GM18498 (cell line): ENCODE results near the gene ANAPC16.
"Not testable (repeated sequence)": the region's sequence is repeated elsewhere in the genome, so short reads cannot be mapped to it uniquely, and the experiment has no call there.

ENCODE experiments used
- ATAC-seq: cut with Tn5 transposase; IDR thresholded peaks from one replicate; pipeline ENCODE4 v1.9.1; 2021; ENCODE audit warnings: mild to moderate bottlenecking, moderate library complexity; ENCODE audit not compliant: unreplicated experiment

The ANAPC16 gene

DNA sequence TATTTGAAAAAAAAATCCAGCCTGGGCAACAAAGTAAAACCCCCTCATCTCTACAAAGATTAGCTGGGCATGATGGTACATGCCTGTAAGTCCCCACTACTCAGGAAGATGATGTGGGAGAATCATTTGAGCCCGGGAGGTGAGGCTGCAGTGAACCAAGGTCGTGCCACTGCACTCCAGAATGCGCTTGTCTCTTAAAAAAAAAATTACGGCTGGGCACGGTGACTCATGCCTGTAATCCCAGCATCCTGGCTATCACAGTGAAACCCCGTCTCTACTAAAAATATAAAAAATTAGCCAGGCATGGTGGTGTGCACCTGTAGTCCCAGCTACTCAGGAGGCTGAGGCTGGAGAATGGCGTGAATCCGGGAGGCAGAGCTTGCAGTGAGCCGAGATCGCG lies 4.4 kb upstream of the ANAPC16 start:
- not testable (repeated sequence) for ATAC-seq

DNA sequence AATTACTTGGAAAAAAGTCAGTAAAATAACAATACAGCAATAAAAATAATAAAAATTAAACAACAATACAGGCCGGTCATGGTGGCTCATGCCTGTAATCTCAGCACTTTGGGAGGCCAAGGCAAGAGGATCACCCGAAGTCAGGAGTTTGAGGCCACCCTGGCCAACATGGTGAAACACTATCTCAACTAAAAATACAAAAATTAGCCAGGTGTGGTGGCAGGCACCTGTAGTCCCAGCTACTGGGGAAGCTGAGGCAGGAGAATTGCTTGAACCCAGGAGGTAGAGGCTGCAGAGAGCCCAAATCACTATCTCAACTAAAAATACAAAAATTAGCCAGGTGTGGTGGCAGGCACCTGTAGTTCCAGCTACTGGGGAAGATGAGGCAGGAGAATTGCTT lies 4.0 kb upstream of the ANAPC16 start:
- not testable (repeated sequence) for ATAC-seq

DNA sequence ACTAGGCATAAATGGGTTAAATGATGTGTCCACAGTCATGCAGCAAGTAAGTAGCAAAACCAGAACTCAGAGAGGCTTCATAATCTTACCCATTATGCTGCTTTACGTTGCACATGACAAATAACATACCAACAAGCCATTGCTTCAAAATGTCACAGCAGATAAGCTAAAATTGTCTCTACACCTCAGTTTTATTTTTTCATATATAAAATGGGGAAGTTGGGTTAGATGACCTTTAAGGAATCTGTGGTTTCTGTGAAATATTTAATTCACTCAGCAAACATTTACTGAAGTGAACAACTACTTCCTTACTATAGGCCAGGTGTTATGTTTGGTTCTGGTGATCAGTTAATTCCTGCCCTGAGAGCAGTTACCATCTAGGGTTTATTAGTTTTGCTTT lies 2.5 kb downstream of the ANAPC16 start:
- no peak for ATAC-seq

DNA sequence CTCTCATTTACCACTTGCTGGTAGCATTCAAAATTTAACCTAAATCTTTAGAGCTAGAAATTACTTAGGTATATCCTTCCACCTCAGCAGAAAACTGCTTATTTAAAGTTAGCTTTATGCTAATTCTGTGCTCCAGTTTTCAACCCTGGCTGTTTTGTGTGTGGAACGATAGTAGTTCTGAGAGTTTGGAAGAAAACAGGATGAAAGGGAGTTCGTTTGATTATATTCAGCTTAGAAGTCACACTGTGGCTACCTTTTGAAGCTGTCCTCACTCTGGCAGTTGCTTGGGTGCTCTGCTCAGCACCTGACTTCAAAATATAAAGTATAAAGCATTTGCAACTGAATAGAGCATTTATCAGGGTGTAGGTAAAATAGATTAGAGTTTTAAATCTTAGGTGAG lies 2.9 kb downstream of the ANAPC16 start:
- ATAC-seq = no peak

- ATAC-seq = no peak
Observed at GRCh38 chr10:72219235-72219814, 3.5 kb downstream of the ANAPC16 start.

GRCh38 chr10:72220637-72221036 lies 4.8 kb downstream of the ANAPC16 start:
- no peak for ATAC-seq

GRCh38 chr10:72221278-72221677 lies 5.5 kb downstream of the ANAPC16 start:
- no peak for ATAC-seq

- ATAC-seq = no peak
Observed at GRCh38 chr10:72223743-72224101, 7.9 kb downstream of the ANAPC16 start.

GRCh38 chr10:72224191-72224590 lies 8.4 kb downstream of the ANAPC16 start:
- ATAC-seq = not testable (repeated sequence)

DNA sequence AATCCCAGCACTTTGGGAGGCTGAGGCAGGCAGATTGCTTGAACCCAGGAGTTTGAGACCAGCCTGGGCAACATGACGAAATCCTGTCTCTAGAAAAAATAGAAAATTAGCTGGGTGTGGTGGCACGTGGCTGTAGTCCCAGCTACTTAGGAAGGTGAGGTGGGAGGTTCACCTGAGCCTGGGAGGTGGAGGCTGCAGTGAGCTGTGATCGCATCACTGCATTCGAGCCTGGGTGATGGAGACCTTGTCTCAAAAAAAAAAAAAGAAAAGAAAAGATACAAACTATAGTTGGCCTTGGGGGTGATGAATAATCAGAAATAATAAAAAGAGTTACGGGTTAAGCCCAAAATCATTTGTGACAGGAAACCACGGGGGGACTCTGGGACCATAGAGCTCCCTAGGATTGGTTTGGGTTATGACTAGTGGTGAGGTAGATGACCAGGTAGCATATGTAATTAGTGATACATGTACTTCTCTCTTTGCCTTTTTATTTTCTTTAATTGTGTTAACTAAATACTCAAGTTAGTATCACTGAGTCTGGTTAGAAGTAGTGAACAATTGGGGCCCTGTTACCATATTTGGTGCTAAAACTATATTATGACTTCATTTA lies 10.7 kb downstream of the ANAPC16 start:
- no peak for ATAC-seq

- no peak for ATAC-seq
Observed at GRCh38 chr10:72227826-72228225, 12.0 kb downstream of the ANAPC16 start.

- ATAC-seq = no peak
Observed at GRCh38 chr10:72228318-72228751, 12.5 kb downstream of the ANAPC16 start.

GRCh38 chr10:72229261-72230251 lies 13.7 kb downstream of the ANAPC16 start:
- no peak for ATAC-seq

- ATAC-seq = no peak
Observed at GRCh38 chr10:72233621-72234020, 17.8 kb downstream of the ANAPC16 start.

DNA sequence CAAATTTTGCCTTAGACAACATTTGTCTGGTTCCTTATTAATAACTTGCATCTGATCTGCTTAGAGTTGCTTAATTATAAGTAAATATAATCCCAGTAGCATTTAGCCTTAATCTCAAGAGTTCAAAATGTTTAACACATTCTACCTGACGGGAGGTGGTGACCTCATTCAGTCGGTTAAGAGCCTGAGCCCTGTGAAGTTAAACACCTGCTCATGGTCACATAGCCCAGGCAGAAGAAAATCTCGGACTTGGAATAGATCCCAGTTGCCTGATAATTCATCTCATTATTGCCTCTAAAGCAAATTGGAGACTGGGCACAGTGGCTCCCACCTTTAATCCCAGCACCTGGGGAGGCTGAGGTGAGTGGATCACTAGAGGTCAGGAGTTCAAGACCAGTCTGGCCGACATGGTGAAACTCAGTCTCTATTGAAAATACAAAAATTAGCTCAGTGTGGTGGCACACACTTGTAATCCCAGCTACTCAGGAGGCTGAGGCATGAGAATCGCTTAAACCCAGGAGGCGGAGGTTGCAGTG lies 18.8 kb downstream of the ANAPC16 start:
- no peak for ATAC-seq

GRCh38 chr10:72235544-72236279 lies 19.9 kb downstream of the ANAPC16 start:
- no peak for ATAC-seq

GRCh38 chr10:72238392-72239175 lies 22.8 kb downstream of the ANAPC16 start:
- no peak for ATAC-seq

DNA sequence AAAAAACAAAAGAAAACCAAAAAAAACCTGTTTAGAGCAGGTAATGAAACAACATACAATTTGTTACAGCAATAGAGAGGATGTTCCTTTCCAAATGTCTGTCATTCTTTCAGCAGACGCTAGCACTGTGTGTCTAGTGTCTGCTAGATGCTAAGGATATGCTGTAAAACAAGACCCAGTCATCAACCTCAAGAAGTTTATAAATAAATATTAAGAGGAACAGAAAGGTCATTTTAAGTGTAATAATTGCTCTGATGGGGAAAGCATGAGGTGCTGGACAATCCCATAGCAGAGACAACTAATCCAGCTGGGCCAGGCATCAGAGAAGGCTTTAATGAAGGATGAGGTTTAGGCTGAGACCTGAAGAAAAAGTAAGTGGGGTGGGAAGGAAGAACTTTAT lies 23.6 kb downstream of the ANAPC16 start:
- ATAC-seq = no peak

- no peak for ATAC-seq
Observed at GRCh38 chr10:72240371-72240770, 24.6 kb downstream of the ANAPC16 start.

DNA sequence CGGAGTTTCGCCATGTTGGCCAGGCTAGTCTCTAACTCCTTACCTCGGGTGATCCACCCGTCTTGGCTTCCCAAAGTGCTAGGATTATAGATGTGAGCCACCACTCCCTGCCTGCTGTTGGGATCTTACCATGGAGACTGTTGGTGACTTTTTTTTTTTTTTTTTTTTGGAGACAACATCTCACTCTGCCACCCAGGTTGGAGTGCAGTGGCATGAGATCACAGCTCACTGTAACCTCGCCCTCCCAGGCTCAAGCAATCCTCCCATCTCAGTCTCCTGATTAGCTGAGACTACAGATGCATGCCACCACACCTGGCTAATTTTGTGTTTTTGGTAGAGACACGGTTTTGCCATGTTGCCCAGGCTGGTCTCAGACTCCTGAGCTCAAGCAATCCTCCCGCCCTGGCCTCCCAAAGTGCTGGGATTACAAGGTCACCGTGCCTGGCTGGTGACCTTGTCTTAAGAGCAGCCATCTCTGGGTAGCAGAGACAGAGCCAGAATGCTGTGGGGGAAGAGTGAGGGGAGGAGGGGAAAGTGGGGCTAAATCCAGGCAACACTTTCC lies 26.0 kb downstream of the ANAPC16 start:
- ATAC-seq = no peak
